Measurements from ENCODE around the gene RSPH10B.
A peak's percentile ranks its signal among the peaks of the same experiment; 100 is the strongest.
"Not testable (repeated sequence)": the region's sequence is repeated elsewhere in the genome, so short reads cannot be mapped to it uniquely, and the experiment has no call there.

Gene RSPH10B

DNA sequence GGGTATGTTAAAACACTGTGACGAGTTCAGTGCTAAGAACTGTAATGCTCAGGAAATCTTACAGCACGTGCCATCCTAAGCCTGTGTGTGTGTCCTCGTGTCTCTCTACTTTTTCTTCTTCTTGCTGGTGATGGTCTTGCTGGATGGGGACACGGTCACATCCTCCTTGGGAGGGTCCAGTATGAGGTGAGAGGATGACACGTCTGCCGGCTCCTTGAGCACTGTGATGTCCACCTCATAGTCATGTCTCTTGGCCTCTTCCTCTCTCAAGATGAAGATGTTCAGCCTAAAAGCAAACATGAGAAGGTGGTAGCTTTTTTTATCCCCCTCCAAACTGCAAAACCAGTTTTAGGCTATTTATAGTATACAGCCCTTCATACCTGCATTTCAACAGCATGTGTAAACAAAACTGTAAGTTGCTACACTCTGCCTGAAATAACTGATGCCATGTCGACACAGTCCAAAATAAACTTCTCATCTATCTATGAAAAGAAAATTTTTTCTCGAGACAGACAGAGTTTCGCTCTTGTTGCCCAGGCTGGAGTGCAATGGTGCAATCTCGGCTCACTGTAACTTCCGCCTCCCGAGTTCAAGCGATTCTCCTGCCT is 44.1 kb downstream of the RSPH10B start:
- not testable (repeated sequence) for DNase-seq

- DNase-seq = not testable (repeated sequence)
Observed at GRCh38 chr7:5924630-5925029, 45.9 kb downstream of the RSPH10B start.

- not testable (repeated sequence) for DNase-seq
Observed at GRCh38 chr7:5924180-5924579, 46.3 kb downstream of the RSPH10B start.

DNA sequence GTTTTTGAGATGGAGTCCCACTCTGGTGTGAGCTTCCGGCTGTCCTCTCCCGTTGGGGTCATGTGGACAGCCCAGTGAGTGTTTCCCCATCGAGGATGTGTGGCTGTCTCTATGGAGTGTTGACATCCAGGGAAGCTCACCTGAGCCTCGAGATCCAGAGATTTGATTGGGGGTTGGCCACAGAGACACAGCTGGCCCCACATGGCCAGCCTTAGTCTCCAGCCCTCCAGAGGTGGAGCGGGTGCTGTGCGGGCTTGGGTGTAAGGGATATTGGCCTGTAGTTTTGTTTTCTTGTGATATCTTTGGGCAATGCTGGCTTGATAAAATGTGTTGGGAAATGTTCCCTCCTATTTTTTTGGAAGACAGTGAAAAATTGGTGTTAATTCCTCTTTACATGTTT is 54.0 kb downstream of the RSPH10B start:
- not testable (repeated sequence) for DNase-seq

- not testable (repeated sequence) for DNase-seq
Observed at GRCh38 chr7:5908835-5909234, 61.7 kb downstream of the RSPH10B start.

DNA sequence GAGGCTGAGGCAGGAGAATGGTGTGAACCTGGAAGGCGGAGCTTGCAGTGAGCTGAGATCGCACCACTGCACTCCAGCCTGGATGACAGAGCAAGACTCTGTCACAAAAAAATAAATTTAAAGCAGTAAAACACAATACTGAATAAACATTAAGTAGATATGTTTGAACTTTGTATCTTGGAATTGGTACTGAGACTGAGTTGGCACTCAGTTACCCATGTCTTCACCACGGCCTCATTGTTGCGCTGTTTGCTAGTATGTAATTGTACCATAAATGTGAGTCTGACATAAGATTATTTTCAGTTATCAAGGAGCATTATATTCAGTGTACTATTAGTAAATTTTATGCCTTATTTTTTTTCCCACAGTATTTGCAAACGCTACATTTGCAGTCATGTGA is 65.8 kb downstream of the RSPH10B start:
- not testable (repeated sequence) for DNase-seq

- not testable (repeated sequence) for DNase-seq
Observed at GRCh38 chr7:5903002-5903401, 67.5 kb downstream of the RSPH10B start.

- peak; percentile 43 for DNase-seq
Observed at GRCh38 chr7:5898480-5899224, 71.8 kb downstream of the RSPH10B start, which contains the start of gene CCZ1. CCZ1 (plus strand) TSS chr7:5898733; CDS start chr7:5898800, 67 bp downstream.

- not testable (repeated sequence) for DNase-seq
Observed at GRCh38 chr7:5897369-5897919, 73.0 kb downstream of the RSPH10B start.

DNA sequence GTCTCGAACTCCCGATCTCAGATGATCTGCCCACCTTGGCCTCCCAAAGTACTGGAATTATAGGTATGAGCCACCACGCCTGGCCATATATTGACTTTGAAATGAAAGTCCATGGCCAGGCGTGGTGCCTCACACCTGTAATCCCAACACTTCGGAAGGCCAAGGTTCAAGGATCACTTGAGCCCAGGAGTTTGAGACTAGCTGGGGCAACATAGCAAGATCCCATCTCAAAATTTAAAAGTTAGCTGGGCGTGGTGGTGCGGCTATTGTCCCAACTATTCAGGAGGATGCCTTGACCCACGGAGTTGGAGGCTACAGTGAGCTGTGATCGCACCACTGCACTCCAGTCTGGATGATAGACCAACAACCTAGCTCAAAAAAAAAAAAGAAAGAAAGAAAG is 78.0 kb downstream of the RSPH10B start:
- no peak for DNase-seq

- not testable (repeated sequence) for DNase-seq
Observed at GRCh38 chr7:5890244-5890643, 80.2 kb downstream of the RSPH10B start.

DNA sequence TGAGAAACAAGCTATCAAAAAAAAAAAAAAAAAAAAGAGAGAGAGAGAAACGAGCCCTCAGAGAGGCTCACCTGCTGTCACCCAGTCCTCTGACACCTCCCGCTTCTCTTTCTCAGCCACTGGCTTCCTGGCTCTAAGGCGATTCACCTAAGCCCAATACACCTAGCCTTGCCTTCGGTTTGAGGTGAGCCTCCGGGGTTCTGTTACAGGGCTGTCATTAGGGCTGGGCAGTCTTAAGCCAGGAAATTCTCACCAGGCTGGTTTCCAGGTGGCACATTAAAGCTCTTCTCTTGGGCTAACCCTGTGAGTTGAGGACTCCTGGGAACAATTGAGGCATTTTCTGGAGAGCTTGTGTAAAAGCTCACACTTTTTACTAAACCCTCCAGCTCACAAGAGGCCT is 82.5 kb downstream of the RSPH10B start:
- DNase-seq = not testable (repeated sequence)

DNA sequence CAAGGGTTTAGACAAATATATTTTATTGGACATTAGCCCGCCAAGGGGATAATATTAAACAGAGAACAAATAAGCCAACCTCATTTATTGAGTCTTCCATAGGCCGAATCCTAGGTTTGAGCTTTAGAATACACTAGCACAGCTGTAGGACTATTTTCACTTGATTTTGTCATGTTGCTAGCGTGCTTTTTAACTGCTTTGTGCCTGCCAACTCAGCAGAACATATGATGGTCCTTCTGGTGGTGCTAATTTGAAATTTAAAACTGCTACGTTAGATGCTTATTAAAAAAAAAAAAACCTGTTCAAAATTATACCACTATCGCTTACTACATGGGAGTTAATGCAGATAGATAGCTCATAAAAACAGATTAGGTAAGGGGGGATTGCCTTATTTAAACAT is 86.1 kb downstream of the RSPH10B start:
- DNase-seq = not testable (repeated sequence)

- not testable (repeated sequence) for DNase-seq
Observed at GRCh38 chr7:5880106-5880505, 90.4 kb downstream of the RSPH10B start.

DNA sequence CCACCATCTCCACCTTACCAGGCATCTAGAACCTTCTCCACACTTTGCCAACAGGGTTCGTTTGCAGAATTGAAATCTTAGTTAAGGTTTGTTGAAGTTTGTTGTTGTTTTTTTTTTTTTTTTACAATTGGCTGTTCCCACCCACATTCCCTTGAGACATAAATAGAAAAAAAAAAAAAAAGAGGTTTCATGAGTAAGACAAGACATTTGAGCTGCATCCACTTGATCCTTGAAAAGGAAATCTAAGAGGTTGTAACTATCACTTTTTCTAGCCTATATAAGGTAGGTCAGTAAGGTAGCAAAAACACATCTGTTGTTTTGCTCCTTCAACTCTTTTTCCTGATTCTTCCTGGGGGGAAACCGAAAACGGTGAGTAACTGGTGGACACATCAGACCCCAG is 90.9 kb downstream of the RSPH10B start:
- DNase-seq = not testable (repeated sequence)
